GM12878 (cell line): ENCODE results near the gene ESYT2.

ENCODE experiments used
- CEBPB ChIP-seq, 2 experiments: fragments of 150-350 bp in 1 of 2; IDR thresholded peaks; 2 replicates each; pipeline ENCODE4 v1.6.1; 2012 to 2014; ENCODE audit warnings: low read depth in 2 of 2, low read length in 2 of 2, borderline replicate concordance in 1 of 2, inconsistent platforms in 1 of 2
- CTCF ChIP-seq, 3 experiments: IDR thresholded peaks in 2 of 3; conservative IDR thresholded peaks in 1 of 3; 2 replicates each; pipeline ENCODE4 v1.5.1; 2011; ENCODE audit warnings: low read depth in 3 of 3, low read length in 3 of 3, mild to moderate bottlenecking in 3 of 3, control low read depth in 2 of 3, moderate library complexity in 2 of 3, inconsistent platforms in 1 of 3, mixed read lengths in 1 of 3; ENCODE audit not compliant: control insufficient read depth in 2 of 3, insufficient read depth in 1 of 3; ENCODE audit errors: extremely low read depth in 1 of 3
- EZH2 ChIP-seq: IDR thresholded peaks from 2 replicates; pipeline ENCODE4 v1.6.1; 2012; ENCODE audit warnings: low read depth, mild to moderate bottlenecking, control low read depth, inconsistent platforms, low read length, borderline replicate concordance; ENCODE audit not compliant: control insufficient read depth
- POLR2A ChIP-seq: IDR thresholded peaks from 2 replicates; pipeline ENCODE4 v1.6.1; 2011; ENCODE audit warnings: low read depth, mild to moderate bottlenecking, low read length
- RELB ChIP-seq: fragments of 450-650 bp; IDR thresholded peaks from 2 replicates; pipeline ENCODE4 v1.6.1; 2017; ENCODE audit warnings: low read depth, mild to moderate bottlenecking, moderate library complexity
- TAF1 ChIP-seq: IDR thresholded peaks from 2 replicates; pipeline ENCODE4 v1.6.1; 2011; ENCODE audit warnings: mild to moderate bottlenecking, low read depth, low read length, borderline replicate concordance
- TF ChIP-seq, protein P1 (sequence below): fragments of 450-650 bp; IDR thresholded peaks from 2 replicates; pipeline ENCODE4 v1.6.1; 2014; ENCODE audit warnings: mild to moderate bottlenecking

DNA sequence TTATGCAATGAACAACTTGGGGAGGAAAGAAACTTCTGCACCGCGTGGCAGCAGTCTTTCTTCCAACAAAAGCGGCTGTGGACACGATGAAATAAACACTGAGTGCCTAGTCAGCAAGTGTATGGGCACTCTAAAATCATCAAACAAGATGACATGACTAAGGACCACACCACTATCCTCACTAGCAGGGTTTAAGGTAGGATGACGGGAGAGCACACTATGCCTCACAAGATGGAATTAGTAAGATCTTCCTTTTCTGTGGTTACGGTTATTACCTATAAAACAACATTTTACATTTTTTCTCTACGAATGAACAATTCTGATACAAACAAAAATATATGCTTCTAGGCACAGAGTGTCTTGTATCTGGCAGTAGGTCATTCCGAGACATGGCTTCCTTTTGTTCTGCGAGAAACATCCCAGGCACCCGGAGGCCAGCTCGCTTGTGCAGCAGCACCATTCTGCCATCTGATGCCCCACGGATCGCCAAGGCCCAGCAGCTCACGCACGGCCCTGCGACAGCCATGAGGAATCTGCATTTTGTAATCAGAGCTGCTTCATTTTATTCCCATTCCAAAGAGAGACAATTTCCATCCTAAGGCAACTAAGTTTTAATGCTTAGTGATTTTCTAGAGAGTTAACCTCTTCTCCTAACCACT lies 70.6 kb downstream of the ESYT2 start:
- TF ChIP-seq TAF1 (no peak), POLR2A (no peak), EZH2 (no peak), CTCF (IDR thresholded peaks at IDR 0.05 in 2 of 3, conservative IDR thresholded peaks at IDR 0.05 in 1 of 3; ENCODE audit: control insufficient read depth in 2 of 3, extremely low read depth in 1 of 3, insufficient read depth in 1 of 3, low read depth in 3 of 3, low read length in 3 of 3) (no peak), CEBPB (IDR thresholded peaks at IDR 0.05; ENCODE audit: borderline replicate concordance in 1 of 2, low read depth in 2 of 2, low read length in 2 of 2) (no peak), RELB (no peak)
- TF ChIP-seq, protein P1, sequence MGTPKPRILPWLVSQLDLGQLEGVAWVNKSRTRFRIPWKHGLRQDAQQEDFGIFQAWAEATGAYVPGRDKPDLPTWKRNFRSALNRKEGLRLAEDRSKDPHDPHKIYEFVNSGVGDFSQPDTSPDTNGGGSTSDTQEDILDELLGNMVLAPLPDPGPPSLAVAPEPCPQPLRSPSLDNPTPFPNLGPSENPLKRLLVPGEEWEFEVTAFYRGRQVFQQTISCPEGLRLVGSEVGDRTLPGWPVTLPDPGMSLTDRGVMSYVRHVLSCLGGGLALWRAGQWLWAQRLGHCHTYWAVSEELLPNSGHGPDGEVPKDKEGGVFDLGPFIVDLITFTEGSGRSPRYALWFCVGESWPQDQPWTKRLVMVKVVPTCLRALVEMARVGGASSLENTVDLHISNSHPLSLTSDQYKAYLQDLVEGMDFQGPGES: no peak
